MM.1S (cell line): ENCODE results near the gene SYT9.

Experiments
- EZH2 ChIP-seq: fragments of 300-600 bp; sonication (generic); optimal IDR thresholded peaks from 2 replicates; pipeline ENCODE3; 2017; ENCODE audit warnings: low read depth, mild to moderate bottlenecking, antibody characterized with exemption, low read length, mixed read lengths
- TF ChIP-seq, protein P1 (sequence below): fragments of 300-600 bp; sonication (generic); IDR thresholded peaks from 2 replicates; pipeline ENCODE4 v1.5.1; 2016; ENCODE audit warnings: antibody characterized with exemption, low read length, mixed read lengths

DNA sequence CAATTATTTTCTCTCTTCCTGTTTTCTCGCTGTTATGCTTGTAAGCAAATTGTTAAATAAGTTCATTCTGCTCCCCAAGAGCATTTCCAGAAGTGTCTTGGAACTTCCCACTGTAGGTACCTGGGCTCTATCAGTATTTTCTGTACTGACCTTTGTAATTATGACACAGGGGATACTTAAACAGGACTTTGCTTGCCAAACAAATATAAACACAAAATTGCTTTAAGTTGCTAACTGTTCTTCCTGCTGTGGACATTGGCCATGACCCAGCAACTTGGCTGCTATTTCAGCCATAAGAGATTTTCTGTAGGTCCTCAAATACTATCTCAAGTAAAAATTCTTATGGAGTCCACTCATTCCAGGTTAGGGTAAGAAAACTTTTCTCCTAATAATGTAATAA lies 30.1 kb downstream of the SYT9 start:
- TF ChIP-seq, protein P1, sequence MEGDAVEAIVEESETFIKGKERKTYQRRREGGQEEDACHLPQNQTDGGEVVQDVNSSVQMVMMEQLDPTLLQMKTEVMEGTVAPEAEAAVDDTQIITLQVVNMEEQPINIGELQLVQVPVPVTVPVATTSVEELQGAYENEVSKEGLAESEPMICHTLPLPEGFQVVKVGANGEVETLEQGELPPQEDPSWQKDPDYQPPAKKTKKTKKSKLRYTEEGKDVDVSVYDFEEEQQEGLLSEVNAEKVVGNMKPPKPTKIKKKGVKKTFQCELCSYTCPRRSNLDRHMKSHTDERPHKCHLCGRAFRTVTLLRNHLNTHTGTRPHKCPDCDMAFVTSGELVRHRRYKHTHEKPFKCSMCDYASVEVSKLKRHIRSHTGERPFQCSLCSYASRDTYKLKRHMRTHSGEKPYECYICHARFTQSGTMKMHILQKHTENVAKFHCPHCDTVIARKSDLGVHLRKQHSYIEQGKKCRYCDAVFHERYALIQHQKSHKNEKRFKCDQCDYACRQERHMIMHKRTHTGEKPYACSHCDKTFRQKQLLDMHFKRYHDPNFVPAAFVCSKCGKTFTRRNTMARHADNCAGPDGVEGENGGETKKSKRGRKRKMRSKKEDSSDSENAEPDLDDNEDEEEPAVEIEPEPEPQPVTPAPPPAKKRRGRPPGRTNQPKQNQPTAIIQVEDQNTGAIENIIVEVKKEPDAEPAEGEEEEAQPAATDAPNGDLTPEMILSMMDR, result no peak
- TF ChIP-seq EZH2, result no peak
